Measurements from ENCODE around the gene MYO5A. TPM values are rescaled to one million over a fixed set of nuclear protein-coding genes. Genes with fewer than 3 reads are reported as not detected.
"Not testable (repeated sequence)": the region's sequence is repeated elsewhere in the genome, so short reads cannot be mapped to it uniquely, and the experiment has no call there.

Gene MYO5A
- total and polyA plus RNA-seq, 2 donors (not counting 1 experiment from before 2014, with no cell fraction given): 12.2 to 44.4 TPM

DNA sequence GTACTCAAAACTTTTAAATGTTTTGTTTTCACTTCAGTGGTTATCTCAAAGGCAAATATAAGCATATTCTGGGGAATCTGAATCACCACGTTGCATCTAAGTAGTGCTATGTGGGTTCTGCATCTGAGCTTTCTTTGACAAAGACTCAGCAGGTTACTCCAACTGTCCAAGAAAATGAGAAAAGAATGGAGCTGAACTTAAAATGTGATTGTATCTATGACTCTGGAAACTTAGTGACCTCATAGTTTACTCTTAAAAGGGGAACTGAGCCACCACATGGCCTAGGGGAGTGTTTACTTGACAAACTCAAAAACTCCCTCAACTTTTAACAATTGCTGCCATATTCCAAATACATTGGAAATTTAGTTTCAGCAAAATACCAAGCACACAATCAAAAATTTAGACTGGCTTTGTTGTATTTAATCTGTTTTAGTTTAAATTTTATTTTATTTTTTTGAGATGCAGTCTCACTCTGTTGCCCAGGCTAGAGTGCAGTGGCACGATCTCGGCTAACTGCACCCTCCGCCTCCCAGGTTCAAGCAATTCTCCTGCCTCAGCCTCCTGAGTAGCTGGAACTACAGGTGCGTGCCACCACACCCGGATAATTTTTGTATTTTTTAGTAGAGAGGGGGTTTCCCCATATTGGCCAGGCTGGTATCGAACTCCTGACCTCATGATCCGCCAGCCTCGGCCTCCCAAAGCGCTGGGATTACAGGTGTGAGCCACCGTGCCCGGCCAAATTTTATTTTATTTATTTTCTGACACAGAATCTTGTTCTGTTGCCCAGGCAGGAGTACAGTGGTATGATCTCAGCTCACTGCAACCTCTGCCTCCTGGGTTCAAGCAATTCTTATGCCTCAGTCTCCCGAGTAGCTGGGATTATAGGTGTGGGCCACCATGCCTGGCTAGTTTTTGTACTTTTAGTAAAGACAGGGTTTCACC, 37.0 kb upstream of the MYO5A start:
- Histone ChIP-seq H3K4me2 (replicated peaks; ENCODE audit: low read depth, low read length, poor library complexity, severe bottlenecking) (peak overlapping the region; percentile 19), H4K20me1 (ENCODE audit: control insufficient read depth, insufficient read depth, low read length, poor library complexity, severe bottlenecking) (peaks cover 41% of the 10 kb centered on the region), H3K4me1 (ENCODE audit: control insufficient read depth in 2 of 2, insufficient read depth in 2 of 2, low read length in 2 of 2) (peaks cover 34 to 35% of the 10 kb centered on the region in 2 donors), H3K79me2 (ENCODE audit: control insufficient read depth, insufficient read depth, low read length) (peaks cover 78% of the 10 kb centered on the region), H2AFZ (ENCODE audit: insufficient read depth, low read depth, low read length, poor library complexity, severe bottlenecking) (peak overlapping the region; percentile 14), H3K27ac (ENCODE audit: low read length in 2 of 2) (peak overlapping the region; percentile 56 to 78)
- peak; percentile 71 for DNase-seq
- WGBS (ENCODE audit: insufficient coverage): 73% methylated on average over 4 of the region's 13 CpGs
- H3K27me3 Mint-ChIP-seq; H3K36me3 ChIP-seq (replicated peaks in 1 of 2; ENCODE audit: control extremely low read depth in 1 of 2, control insufficient read depth in 1 of 2, extremely low read depth in 1 of 2, insufficient read depth in 2 of 2, low read length in 1 of 2); H3K9me3 ChIP-seq (ENCODE audit: control extremely low read depth in 1 of 3, control insufficient read depth in 2 of 3, insufficient read depth in 1 of 3, low read length in 2 of 3); POLR2A ChIA-PET; H3K4me3 ChIP-seq (ENCODE audit: control extremely low read depth in 1 of 5, extremely low read depth in 1 of 5, insufficient read depth in 1 of 5, low read depth in 2 of 5, low read length in 4 of 5); H3K9ac ChIP-seq (ENCODE audit: low read length); H3K9me3 Mint-ChIP-seq (ENCODE audit: insufficient read depth); H3K27me3 ChIP-seq (replicated peaks in 1 of 4; ENCODE audit: control extremely low read depth in 1 of 4, control insufficient read depth in 3 of 4, insufficient read depth in 4 of 4, low read length in 3 of 4): not testable (repeated sequence)
- Mint-ChIP-seq H3K4me1 (peaks cover 52% of the 10 kb centered on the region), H3K4me3 (peak overlapping the region; percentile 74), H3K27ac (peak overlapping the region; percentile 83)
- ATAC-seq (ENCODE audit: low read depth): peak; percentile 10
- CTCF ChIA-PET: interaction anchor here (1.1 to 2.7 kb wide), 4 partner anchors 10 to 303 kb away, joined by 3 to 8 read pairs (median 5); no protein-coding TSS in a partner anchor
- intact Hi-C loops (cut with micrococcal nuclease): loop anchor here (1.0 to 10.0 kb wide), 3 partner anchors 36 to 381 kb away; no protein-coding TSS in a partner anchor

DNA sequence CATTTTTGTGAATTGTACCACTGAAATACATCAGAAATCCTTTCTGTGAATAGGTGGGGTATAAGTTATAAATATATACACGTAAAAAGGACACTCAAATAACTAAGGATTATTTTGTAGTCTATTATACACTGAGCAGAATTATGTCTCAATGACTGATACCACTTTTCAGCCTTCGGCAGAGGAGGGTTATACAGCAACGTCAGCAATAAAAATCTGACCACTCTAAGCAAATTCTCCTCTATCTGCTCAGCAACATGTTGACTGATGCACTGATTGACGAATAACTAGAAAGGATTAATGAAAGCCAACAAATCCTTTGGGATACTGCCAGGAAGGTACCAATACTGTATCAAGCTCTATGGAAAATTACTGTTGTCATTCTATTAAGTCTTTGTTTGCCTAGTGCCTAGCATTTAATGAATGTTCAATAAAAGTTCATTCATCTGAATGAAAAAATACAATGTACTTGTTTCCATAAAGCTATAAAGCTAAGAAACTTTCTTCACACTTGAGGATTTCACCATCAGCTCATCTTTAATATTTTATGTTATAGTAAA, 34.9 kb upstream of the MYO5A start:
- TF ChIP-seq, protein P1, sequence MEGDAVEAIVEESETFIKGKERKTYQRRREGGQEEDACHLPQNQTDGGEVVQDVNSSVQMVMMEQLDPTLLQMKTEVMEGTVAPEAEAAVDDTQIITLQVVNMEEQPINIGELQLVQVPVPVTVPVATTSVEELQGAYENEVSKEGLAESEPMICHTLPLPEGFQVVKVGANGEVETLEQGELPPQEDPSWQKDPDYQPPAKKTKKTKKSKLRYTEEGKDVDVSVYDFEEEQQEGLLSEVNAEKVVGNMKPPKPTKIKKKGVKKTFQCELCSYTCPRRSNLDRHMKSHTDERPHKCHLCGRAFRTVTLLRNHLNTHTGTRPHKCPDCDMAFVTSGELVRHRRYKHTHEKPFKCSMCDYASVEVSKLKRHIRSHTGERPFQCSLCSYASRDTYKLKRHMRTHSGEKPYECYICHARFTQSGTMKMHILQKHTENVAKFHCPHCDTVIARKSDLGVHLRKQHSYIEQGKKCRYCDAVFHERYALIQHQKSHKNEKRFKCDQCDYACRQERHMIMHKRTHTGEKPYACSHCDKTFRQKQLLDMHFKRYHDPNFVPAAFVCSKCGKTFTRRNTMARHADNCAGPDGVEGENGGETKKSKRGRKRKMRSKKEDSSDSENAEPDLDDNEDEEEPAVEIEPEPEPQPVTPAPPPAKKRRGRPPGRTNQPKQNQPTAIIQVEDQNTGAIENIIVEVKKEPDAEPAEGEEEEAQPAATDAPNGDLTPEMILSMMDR (IDR thresholded peaks at IDR 0.05): no peak
- TF ChIP-seq EZH2 (IDR thresholded peaks at IDR 0.05; ENCODE audit: borderline replicate concordance, insufficient read depth, low read depth, low read length, poor library complexity, severe bottlenecking): no peak
- H3K27me3 Mint-ChIP-seq: no peaks in the 10 kb centered on the region
- ATAC-seq (ENCODE audit: low read depth): no peak
- Histone ChIP-seq H3K9me3 (ENCODE audit: control extremely low read depth in 1 of 3, control insufficient read depth in 2 of 3, insufficient read depth in 1 of 3, low read length in 2 of 3) (no peaks in the 10 kb centered on the region), H3K4me3 (ENCODE audit: control extremely low read depth in 1 of 5, extremely low read depth in 1 of 5, insufficient read depth in 1 of 5, low read depth in 2 of 5, low read length in 4 of 5) (no peak overlapping the region), H3K79me2 (ENCODE audit: control insufficient read depth, insufficient read depth, low read length) (peaks cover 99% of the 10 kb centered on the region), H3K36me3 (replicated peaks in 1 of 2; ENCODE audit: control extremely low read depth in 1 of 2, control insufficient read depth in 1 of 2, extremely low read depth in 1 of 2, insufficient read depth in 2 of 2, low read length in 1 of 2) (peaks cover 8 to 16% of the 10 kb centered on the region in 2 experiments), H3K4me1 (ENCODE audit: control insufficient read depth in 2 of 2, insufficient read depth in 2 of 2, low read length in 2 of 2) (peaks cover 35 to 36% of the 10 kb centered on the region in 2 donors), H3K4me2 (replicated peaks; ENCODE audit: low read depth, low read length, poor library complexity, severe bottlenecking) (no peak overlapping the region), H3K9ac (ENCODE audit: low read length) (no peak overlapping the region), H2AFZ (ENCODE audit: insufficient read depth, low read depth, low read length, poor library complexity, severe bottlenecking) (no peak overlapping the region), H3K27ac (ENCODE audit: low read length in 2 of 2) (no peak overlapping the region), H3K27me3 (replicated peaks in 1 of 4; ENCODE audit: control extremely low read depth in 1 of 4, control insufficient read depth in 3 of 4, insufficient read depth in 4 of 4, low read length in 3 of 4) (no peaks in the 10 kb centered on the region), H4K20me1 (ENCODE audit: control insufficient read depth, insufficient read depth, low read length, poor library complexity, severe bottlenecking) (peaks cover 61% of the 10 kb centered on the region)
- no peaks in the 10 kb centered on the region for H3K9me3 Mint-ChIP-seq (ENCODE audit: insufficient read depth)
- H3K4me1 Mint-ChIP-seq: peaks cover 65% of the 10 kb centered on the region
- 100% methylated on average over 1 of the region's 4 CpGs for WGBS (ENCODE audit: insufficient coverage)
- intact Hi-C loops (cut with micrococcal nuclease): loop anchor here (10.0 kb wide), 1 partner anchor 379 kb away; no protein-coding TSS in a partner anchor
- H3K27ac Mint-ChIP-seq: no peak overlapping the region
- ChIA-PET POLR2A (no interaction called here), CTCF (interaction anchor here (1.9 to 2.7 kb wide), 2 partner anchors 97 to 172 kb away, joined by 7 to 8 read pairs; no protein-coding TSS in a partner anchor)
- DNase-seq: no peak
- no peak overlapping the region for H3K4me3 Mint-ChIP-seq

All from B cell (primary cell).